ENCODE data around the gene CD6. TPM values are rescaled to one million over a fixed set of nuclear protein-coding genes. Genes with fewer than 3 reads are reported as not detected.
A peak's percentile ranks its signal among the peaks of the same experiment; 100 is the strongest.

Gene CD6
- total and polyA plus RNA-seq, 2 donors from 2014 or later: 0.24 to 6.7 TPM

DNA sequence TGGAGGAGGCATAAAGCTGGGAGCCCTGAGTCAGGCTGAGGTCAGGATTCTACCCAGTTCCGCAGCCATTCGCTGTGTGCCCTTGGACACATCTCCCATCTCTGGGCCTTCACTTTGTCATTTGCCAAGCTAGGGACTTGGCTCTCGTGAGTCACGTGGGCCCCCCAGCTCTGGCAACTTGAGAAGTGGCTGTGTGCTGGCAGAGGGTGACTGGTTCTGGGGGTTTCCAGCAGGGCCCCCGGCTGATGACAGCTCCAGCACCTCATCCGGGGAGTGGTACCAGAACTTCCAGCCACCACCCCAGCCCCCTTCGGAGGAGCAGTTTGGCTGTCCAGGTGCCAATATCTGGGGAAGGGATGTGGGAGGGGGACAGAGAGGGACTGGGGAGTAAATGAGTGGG, 46.6 kb downstream of the CD6 start:
- H3K9me3 ChIP-seq (ENCODE audit: control insufficient read depth in 2 of 3, insufficient read depth in 1 of 3, low read length in 3 of 3): no peaks in the 10 kb centered on the region
- H3K36me3 ChIP-seq (ENCODE audit: control insufficient read depth in 2 of 3, insufficient read depth in 3 of 3, low read length in 3 of 3): no peaks in the 10 kb centered on the region
- DNase-seq (peak in 1 of 5 donors; percentile 31), FAIRE-seq (no peak)
- no peak overlapping the region for H3K27ac ChIP-seq (ENCODE audit: low read depth in 2 of 2, low read length in 2 of 2)
- intact Hi-C loops (cut with DNase I): no loop called here
- no peaks in the 10 kb centered on the region for H3K4me1 ChIP-seq (ENCODE audit: control insufficient read depth in 2 of 3, insufficient read depth in 2 of 3, low read depth in 1 of 3, low read length in 3 of 3)
- no peak overlapping the region for H3K4me3 ChIP-seq (ENCODE audit: low read length in 3 of 3)
- no peaks in the 10 kb centered on the region for H3K27me3 ChIP-seq (ENCODE audit: control insufficient read depth, insufficient read depth, low read length)
- H3K9ac ChIP-seq (ENCODE audit: low read length in 3 of 3): no peak overlapping the region
- TF ChIP-seq, protein P1, sequence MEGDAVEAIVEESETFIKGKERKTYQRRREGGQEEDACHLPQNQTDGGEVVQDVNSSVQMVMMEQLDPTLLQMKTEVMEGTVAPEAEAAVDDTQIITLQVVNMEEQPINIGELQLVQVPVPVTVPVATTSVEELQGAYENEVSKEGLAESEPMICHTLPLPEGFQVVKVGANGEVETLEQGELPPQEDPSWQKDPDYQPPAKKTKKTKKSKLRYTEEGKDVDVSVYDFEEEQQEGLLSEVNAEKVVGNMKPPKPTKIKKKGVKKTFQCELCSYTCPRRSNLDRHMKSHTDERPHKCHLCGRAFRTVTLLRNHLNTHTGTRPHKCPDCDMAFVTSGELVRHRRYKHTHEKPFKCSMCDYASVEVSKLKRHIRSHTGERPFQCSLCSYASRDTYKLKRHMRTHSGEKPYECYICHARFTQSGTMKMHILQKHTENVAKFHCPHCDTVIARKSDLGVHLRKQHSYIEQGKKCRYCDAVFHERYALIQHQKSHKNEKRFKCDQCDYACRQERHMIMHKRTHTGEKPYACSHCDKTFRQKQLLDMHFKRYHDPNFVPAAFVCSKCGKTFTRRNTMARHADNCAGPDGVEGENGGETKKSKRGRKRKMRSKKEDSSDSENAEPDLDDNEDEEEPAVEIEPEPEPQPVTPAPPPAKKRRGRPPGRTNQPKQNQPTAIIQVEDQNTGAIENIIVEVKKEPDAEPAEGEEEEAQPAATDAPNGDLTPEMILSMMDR (IDR thresholded peaks at IDR 0.05; ENCODE audit: borderline replicate concordance, extremely low read depth, insufficient read depth): no peak

- Histone ChIP-seq H3K4me3 (ENCODE audit: low read length in 3 of 3) (no peak overlapping the region), H3K9ac (ENCODE audit: low read length in 3 of 3) (no peak overlapping the region), H3K27ac (ENCODE audit: low read depth in 2 of 2, low read length in 2 of 2) (no peak overlapping the region), H3K4me1 (ENCODE audit: control insufficient read depth in 2 of 3, insufficient read depth in 2 of 3, low read depth in 1 of 3, low read length in 3 of 3) (no peaks in the 10 kb centered on the region), H3K36me3 (ENCODE audit: control insufficient read depth in 2 of 3, insufficient read depth in 3 of 3, low read length in 3 of 3) (no peaks in the 10 kb centered on the region), H3K9me3 (ENCODE audit: control insufficient read depth in 2 of 3, insufficient read depth in 1 of 3, low read length in 3 of 3) (no peaks in the 10 kb centered on the region), H3K27me3 (ENCODE audit: control insufficient read depth, insufficient read depth, low read length) (no peaks in the 10 kb centered on the region)
- DNase-seq: peak in 1 of 5 donors; percentile 36
- intact Hi-C loops (cut with DNase I): no loop called here
- no peak for FAIRE-seq
- TF ChIP-seq, protein P1 (IDR thresholded peaks at IDR 0.05; ENCODE audit: borderline replicate concordance, extremely low read depth, insufficient read depth): no peak
Measured at GRCh38 chr11:61019037-61019831, 47.8 kb downstream of the CD6 start.

- intact Hi-C loops (cut with DNase I): no loop called here
- Histone ChIP-seq H3K27ac (ENCODE audit: low read depth in 2 of 2, low read length in 2 of 2) (no peak overlapping the region), H3K4me3 (ENCODE audit: low read length in 3 of 3) (no peak overlapping the region), H3K36me3 (ENCODE audit: control insufficient read depth in 2 of 3, insufficient read depth in 3 of 3, low read length in 3 of 3) (no peaks in the 10 kb centered on the region), H3K4me1 (ENCODE audit: control insufficient read depth in 2 of 3, insufficient read depth in 2 of 3, low read depth in 1 of 3, low read length in 3 of 3) (no peaks in the 10 kb centered on the region), H3K27me3 (ENCODE audit: control insufficient read depth, insufficient read depth, low read length) (no peaks in the 10 kb centered on the region), H3K9ac (ENCODE audit: low read length in 3 of 3) (no peak overlapping the region), H3K9me3 (ENCODE audit: control insufficient read depth in 2 of 3, insufficient read depth in 1 of 3, low read length in 3 of 3) (no peaks in the 10 kb centered on the region)
- DNase-seq: peak in 1 of 5 donors; percentile 31
- TF ChIP-seq, protein P1 (IDR thresholded peaks at IDR 0.05; ENCODE audit: borderline replicate concordance, extremely low read depth, insufficient read depth): no peak
- FAIRE-seq: no peak
Measured at GRCh38 chr11:61019832-61020405, 48.4 kb downstream of the CD6 start.
